Omental fat pad (tissue), 4 donors: Measurements from ENCODE around the gene SENP5. TPM values are rescaled to one million over a fixed set of nuclear protein-coding genes. Genes with fewer than 3 reads are reported as not detected.

Source experiments
- ATAC-seq: fragments of 150-250 bp; one replicate; pipeline ENCODE4 v1.9.1; 2016; ENCODE audit warnings: mild to moderate bottlenecking, moderate library complexity; ENCODE audit not compliant: low FRiP score
- DNase-seq: peaks from one replicate; pipeline ENCODE4 v3.0.0-alpha.2; 2019; ENCODE audit warnings: low spot score
- CTCF ChIP-seq, 3 donors: fragments of 450-650 bp; IDR thresholded peaks; one replicate each; pipeline ENCODE4 v1.5.1; 2016 to 2017; ENCODE audit warnings: antibody characterized with exemption in 3 of 3, mild to moderate bottlenecking in 3 of 3, moderate library complexity in 2 of 3
- total RNA-seq, 4 donors: library from RNA; depleted of rRNA; stranded (reverse); fragments of >200 nt; gene quantifications; one replicate each; pipeline ENCODE4 v1.1.0, GENCODE V29; 2016

Gene SENP5
- total RNA-seq, 4 donors from 2014 or later = 31.3 to 69.9 (median 41.3) TPM

- TF ChIP-seq CTCF (IDR thresholded peaks at IDR 0.05) = no peak
- DNase-seq = no peak
- no peak for ATAC-seq
Observed at GRCh38 chr3:196966526-196967401, 99.0 kb downstream of the SENP5 start.

- DNase-seq = no peak
- no peak for ATAC-seq
- no peak for TF ChIP-seq CTCF (IDR thresholded peaks at IDR 0.05)
Observed at GRCh38 chr3:196967412-196968232, 99.9 kb downstream of the SENP5 start.

GRCh38 chr3:196968233-196969133 lies 100.8 kb downstream of the SENP5 start, which contains the start of gene PIGZ:
PIGZ (minus strand) TSS chr3:196968833; CDS start chr3:196952031, 16,802 bp downstream.
- TF ChIP-seq CTCF (IDR thresholded peaks at IDR 0.05) = no peak
- DNase-seq = no peak
- peak; percentile 74 for ATAC-seq

- DNase-seq (no peak), ATAC-seq (peak; percentile 51)
- no peak for TF ChIP-seq CTCF (IDR thresholded peaks at IDR 0.05)
Observed at GRCh38 chr3:196969134-196969659, 101.5 kb downstream of the SENP5 start.

- ATAC-seq (peak; percentile 77), DNase-seq (no peak)
- TF ChIP-seq CTCF (IDR thresholded peaks at IDR 0.05) = peak in 2 of 3 donors; percentile 66 to 82
Observed at GRCh38 chr3:196969660-196970546, 102.2 kb downstream of the SENP5 start.
